PFSK-1 (cell line): ENCODE results near the gene HPGDS.

ENCODE experiments used
- POLR2AphosphoS5 ChIP-seq: IDR thresholded peaks from 2 replicates; pipeline ENCODE4 v1.6.1; 2012; ENCODE audit warnings: low read depth, mild to moderate bottlenecking, control low read depth, low read length, moderate library complexity
- REST ChIP-seq, 2 experiments: IDR thresholded peaks; 2 replicates each; pipeline versions ENCODE4 v1.6.1 to v1.8.0; 2011 to 2012; ENCODE audit warnings: low read depth in 2 of 2, low read length in 2 of 2, control low read depth in 1 of 2, inconsistent platforms in 1 of 2, mild to moderate bottlenecking in 1 of 2, moderate library complexity in 1 of 2; ENCODE audit not compliant: insufficient read depth in 1 of 2
- SIN3A ChIP-seq: IDR thresholded peaks from 2 replicates; pipeline ENCODE4 v1.6.1; 2012; ENCODE audit warnings: mild to moderate bottlenecking, low read length, moderate library complexity, borderline replicate concordance; ENCODE audit not compliant: insufficient read depth
- TAF1 ChIP-seq: IDR thresholded peaks from 2 replicates; pipeline ENCODE4 v1.6.1; 2012; ENCODE audit warnings: low read length, control low read depth, borderline replicate concordance; ENCODE audit not compliant: insufficient read depth

GRCh38 chr4:94373752-94374151, 31.1 kb upstream of the HPGDS start:
- TF ChIP-seq POLR2AphosphoS5: no peak
- no peak for TF ChIP-seq REST (IDR thresholded peaks at IDR 0.05; ENCODE audit: insufficient read depth in 1 of 2, low read depth in 2 of 2, low read length in 2 of 2)
- TF ChIP-seq SIN3A: no peak
- no peak for TF ChIP-seq TAF1
